Osteoblast (primary cell): Measurements from ENCODE around the gene ATP8A1. TPM values are rescaled to one million over a fixed set of nuclear protein-coding genes. Genes with fewer than 3 reads are reported as not detected.

Experiments used
- DNase-seq: peaks from one replicate; pipeline ENCODE4 v3.0.0; 2011; ENCODE audit warnings: low spot score, mixed read lengths; ENCODE audit not compliant: insufficient read length; ENCODE audit errors: missing footprints
- H2AFZ ChIP-seq: 2 replicates; pipeline ENCODE4 v1.6.0; 2011; ENCODE audit warnings: mild to moderate bottlenecking, low read length
- H3K27ac ChIP-seq: 2 replicates; pipeline ENCODE4 v1.5.1; 2011; ENCODE audit warnings: mild to moderate bottlenecking, low read depth, low read length, moderate library complexity
- H3K27me3 ChIP-seq: 2 replicates; pipeline ENCODE4 v1.6.0; 2012; ENCODE audit warnings: mild to moderate bottlenecking, control low read depth, inconsistent platforms, low read length, moderate library complexity; ENCODE audit not compliant: insufficient read depth
- H3K36me3 ChIP-seq: 2 replicates; pipeline ENCODE4 v1.5.1; 2011; ENCODE audit warnings: mild to moderate bottlenecking, low read length, control low read depth, moderate library complexity; ENCODE audit not compliant: insufficient read depth
- H3K4me1 ChIP-seq: 2 replicates; pipeline ENCODE4 v1.5.1; 2011; ENCODE audit warnings: mild to moderate bottlenecking, low read length, control low read depth, moderate library complexity; ENCODE audit not compliant: insufficient read depth
- H3K4me2 ChIP-seq: 2 replicates; pipeline ENCODE4 v1.6.0; 2011; ENCODE audit warnings: mild to moderate bottlenecking, low read length; ENCODE audit not compliant: insufficient read depth
- H3K4me3 ChIP-seq: fragments of 200-600 bp; sonication (generic); 3 replicates; pipeline ENCODE4 v1.5.1; 2012; ENCODE audit warnings: mild to moderate bottlenecking, low read length, inconsistent platforms; ENCODE audit not compliant: insufficient read depth
- H3K79me2 ChIP-seq: 2 replicates; pipeline ENCODE4 v1.6.0; 2012; ENCODE audit warnings: mild to moderate bottlenecking, low read length, control low read depth, inconsistent platforms; ENCODE audit not compliant: insufficient read depth
- H3K9me3 ChIP-seq: 2 replicates; pipeline ENCODE4 v1.5.1; 2011; ENCODE audit warnings: low read depth, low read length, control low read depth
- H4K20me1 ChIP-seq: 2 replicates; pipeline ENCODE4 v1.6.0; 2012; ENCODE audit warnings: mild to moderate bottlenecking, low read length, control low read depth; ENCODE audit not compliant: insufficient read depth
- CTCF ChIP-seq: IDR thresholded peaks from 2 replicates; pipeline ENCODE4 v1.5.1; 2011; ENCODE audit warnings: mild to moderate bottlenecking, low read depth, low read length, moderate library complexity; ENCODE audit errors: extremely low read depth
- total RNA-seq: library from RNA; depleted of rRNA; stranded (reverse); fragments of >200 nt; gene quantifications from 2 replicates; pipeline ENCODE4 v1.2.3, GENCODE V29; 2012

The ATP8A1 gene
- total RNA-seq, 1 donor = 2.5 TPM

GRCh38 chr4:42624551-42624950, 32.4 kb downstream of the ATP8A1 start:
- Histone ChIP-seq H3K4me1 (no peaks in the 10 kb centered on the region), H2AFZ (no peak overlapping the region), H4K20me1 (no peaks in the 10 kb centered on the region), H3K27ac (no peak overlapping the region), H3K9me3 (no peaks in the 10 kb centered on the region), H3K27me3 (no peaks in the 10 kb centered on the region), H3K4me3 (no peak overlapping the region), H3K36me3 (no peaks in the 10 kb centered on the region), H3K4me2 (no peak overlapping the region), H3K79me2 (no peaks in the 10 kb centered on the region)
- TF ChIP-seq CTCF = no peak
- no peak for DNase-seq

- H4K20me1 ChIP-seq = no peaks in the 10 kb centered on the region
- no peaks in the 10 kb centered on the region for H3K27me3 ChIP-seq
- H3K4me1 ChIP-seq = no peaks in the 10 kb centered on the region
- DNase-seq = no peak
- H3K9me3 ChIP-seq = no peaks in the 10 kb centered on the region
- H3K27ac ChIP-seq = no peak overlapping the region
- no peak overlapping the region for H3K4me2 ChIP-seq
- H3K36me3 ChIP-seq = no peaks in the 10 kb centered on the region
- no peak overlapping the region for H2AFZ ChIP-seq
- no peak for TF ChIP-seq CTCF
- H3K79me2 ChIP-seq = no peaks in the 10 kb centered on the region
- H3K4me3 ChIP-seq = no peak overlapping the region
Observed at GRCh38 chr4:42618023-42618422, 38.9 kb downstream of the ATP8A1 start.

DNA sequence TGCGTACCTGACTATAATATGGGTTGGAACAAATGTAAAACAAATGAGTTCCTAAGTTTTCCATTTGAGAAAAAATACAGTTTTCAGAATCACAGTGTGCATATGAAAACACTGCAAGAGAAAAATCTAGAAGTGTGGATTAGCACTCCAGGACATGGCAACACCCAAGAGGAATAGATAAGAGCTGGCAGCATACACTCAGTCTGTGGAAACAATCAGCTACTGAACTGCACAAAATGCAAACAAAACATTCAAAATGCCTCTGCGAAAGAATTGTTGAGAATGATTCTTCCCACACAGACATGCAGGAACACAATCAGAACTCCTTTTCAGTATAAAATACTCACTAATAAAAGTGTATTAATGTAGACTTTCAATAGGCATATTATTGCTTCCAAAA, 39.9 kb downstream of the ATP8A1 start:
- Histone ChIP-seq H3K9me3 (no peaks in the 10 kb centered on the region), H2AFZ (no peak overlapping the region), H3K27ac (no peak overlapping the region), H3K27me3 (no peaks in the 10 kb centered on the region), H3K4me3 (no peak overlapping the region), H3K4me2 (no peak overlapping the region), H3K4me1 (no peaks in the 10 kb centered on the region), H3K36me3 (no peaks in the 10 kb centered on the region), H3K79me2 (no peaks in the 10 kb centered on the region), H4K20me1 (no peaks in the 10 kb centered on the region)
- no peak for TF ChIP-seq CTCF
- no peak for DNase-seq

DNA sequence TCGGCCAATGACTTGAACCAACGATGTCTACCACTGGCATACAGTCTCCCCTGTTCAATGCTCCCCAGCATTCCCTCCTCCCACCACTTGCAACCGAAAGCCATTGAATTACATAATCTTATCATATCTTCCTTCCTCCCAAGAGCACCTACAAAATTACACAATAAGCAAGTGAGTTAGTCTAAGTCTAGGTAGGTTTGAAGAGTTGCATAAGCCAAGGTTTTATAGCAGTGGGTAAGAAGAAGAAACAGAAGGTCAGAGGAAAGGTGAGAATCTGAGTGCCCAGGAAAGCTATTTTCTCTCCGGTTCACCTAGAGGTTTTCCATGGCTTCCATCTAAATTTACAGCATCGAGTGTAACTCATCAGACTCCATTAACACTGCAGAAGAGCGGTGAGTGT, 40.3 kb downstream of the ATP8A1 start:
- Histone ChIP-seq H3K4me2 (no peak overlapping the region), H2AFZ (no peak overlapping the region), H3K27ac (no peak overlapping the region), H4K20me1 (no peaks in the 10 kb centered on the region), H3K9me3 (no peaks in the 10 kb centered on the region), H3K4me1 (no peaks in the 10 kb centered on the region), H3K79me2 (no peaks in the 10 kb centered on the region), H3K4me3 (no peak overlapping the region), H3K27me3 (no peaks in the 10 kb centered on the region), H3K36me3 (no peaks in the 10 kb centered on the region)
- no peak for DNase-seq
- TF ChIP-seq CTCF = no peak
